Sciatic nerve (tissue), 2 donors: ENCODE results near the gene CLSTN2. TPM values are rescaled to one million over a fixed set of nuclear protein-coding genes. Genes with fewer than 3 reads are reported as not detected.
A peak's percentile ranks its signal among the peaks of the same experiment; 100 is the strongest.

ENCODE experiments used
- ATAC-seq: fragments of 200-7000 bp; cut with Tn5 transposase; one replicate; pipeline ENCODE4 v1.9.1; 2020; ENCODE audit warnings: mild to moderate bottlenecking, moderate library complexity
- DNase-seq: peaks from one replicate; pipeline ENCODE4 v3.0.0-alpha.2; 2020; ENCODE audit warnings: low spot score
- intact Hi-C: fragments of 100-400 bp; cut with DNase I; formaldehyde crosslinking; loops from one replicate; pipeline ENCODE4 v1.14.2; 2022
- total RNA-seq: library from RNA; stranded (reverse); fragmentation: NEBNext Ultra II Directional; extraction: Animal tissue kit (Norgen Biotek cat#: 25700); gene quantifications from one replicate; pipeline ENCODE4 v1.2.1, GENCODE V29; 2021
- donor health status: DM: no; HTN: no; CAD: no.
- donor health status: DM: no; HTN: no; CAD: no.

The CLSTN2 gene
- total RNA-seq, 1 donor from 2014 or later, result 5.1 TPM

- no peak for ATAC-seq
- intact Hi-C loops, result no loop called here
- no peak for DNase-seq
Measured at GRCh38 chr3:140285380-140285779, 350.4 kb downstream of the CLSTN2 start.

GRCh38 chr3:140288595-140288994, 353.6 kb downstream of the CLSTN2 start:
- DNase-seq (no peak), ATAC-seq (no peak)
- intact Hi-C loops, result no loop called here

GRCh38 chr3:140290105-140290504, 355.1 kb downstream of the CLSTN2 start:
- DNase-seq, result no peak
- ATAC-seq, result no peak
- intact Hi-C loops, result no loop called here

GRCh38 chr3:140292170-140292569, 357.2 kb downstream of the CLSTN2 start:
- DNase-seq (no peak), ATAC-seq (peak; percentile 51)
- intact Hi-C loops, result no loop called here

GRCh38 chr3:140292684-140293083, 357.7 kb downstream of the CLSTN2 start:
- intact Hi-C loops, result no loop called here
- DNase-seq, result no peak
- peak; percentile 84 for ATAC-seq

GRCh38 chr3:140294058-140294457, 359.1 kb downstream of the CLSTN2 start:
- DNase-seq (no peak), ATAC-seq (no peak)
- intact Hi-C loops, result no loop called here

- ATAC-seq, result peak; percentile 80
- intact Hi-C loops, result no loop called here
- no peak for DNase-seq
Measured at GRCh38 chr3:140296796-140297352, 361.9 kb downstream of the CLSTN2 start.

- ATAC-seq (no peak), DNase-seq (no peak)
- intact Hi-C loops, result no loop called here
Measured at GRCh38 chr3:140298043-140298442, 363.1 kb downstream of the CLSTN2 start.

GRCh38 chr3:140298569-140299070, 363.6 kb downstream of the CLSTN2 start:
- DNase-seq (no peak), ATAC-seq (no peak)
- intact Hi-C loops, result no loop called here

GRCh38 chr3:140303875-140304274, 368.9 kb downstream of the CLSTN2 start:
- ATAC-seq, result no peak
- no peak for DNase-seq
- intact Hi-C loops, result no loop called here

GRCh38 chr3:140308535-140308934, 373.6 kb downstream of the CLSTN2 start:
- peak; percentile 51 for ATAC-seq
- DNase-seq, result no peak
- intact Hi-C loops, result no loop called here

GRCh38 chr3:140311428-140311827, 376.4 kb downstream of the CLSTN2 start:
- ATAC-seq (no peak), DNase-seq (no peak)
- intact Hi-C loops, result no loop called here

- ATAC-seq, result no peak
- intact Hi-C loops, result no loop called here
- no peak for DNase-seq
Measured at GRCh38 chr3:140315955-140316354, 381.0 kb downstream of the CLSTN2 start.

- no peak for DNase-seq
- intact Hi-C loops, result no loop called here
- no peak for ATAC-seq
Measured at GRCh38 chr3:140316466-140316865, 381.5 kb downstream of the CLSTN2 start.

- intact Hi-C loops, result no loop called here
- no peak for ATAC-seq
Measured at GRCh38 chr3:140316868-140317400, 381.9 kb downstream of the CLSTN2 start.

GRCh38 chr3:140319739-140320138, 384.8 kb downstream of the CLSTN2 start:
- DNase-seq, result no peak
- intact Hi-C loops, result no loop called here
- no peak for ATAC-seq

More at GRCh38 chr3:140316868-140317400, 381.9 kb downstream of the CLSTN2 start:
- DNase-seq, result no peak

- intact Hi-C loops, result no loop called here
- no peak for DNase-seq
- ATAC-seq, result no peak
Measured at GRCh38 chr3:140323561-140323960, 388.6 kb downstream of the CLSTN2 start.

- DNase-seq (no peak), ATAC-seq (no peak)
- intact Hi-C loops, result no loop called here
Measured at GRCh38 chr3:140332131-140332530, 397.1 kb downstream of the CLSTN2 start.

GRCh38 chr3:140334132-140334929, 399.3 kb downstream of the CLSTN2 start:
- ATAC-seq (no peak), DNase-seq (no peak)
- intact Hi-C loops, result no loop called here

GRCh38 chr3:140336465-140336864, 401.5 kb downstream of the CLSTN2 start:
- intact Hi-C loops, result no loop called here
- DNase-seq (no peak), ATAC-seq (no peak)
